Measurements from ENCODE around the gene ZNF239.

The ZNF239 gene

GRCh38 chr10:43574001-43574892 lies at the start of gene ZNF239:
TSS of gene ZNF239 (minus strand) at chr10:43574616. CDS start at chr10:43558079, 16,537 bp downstream.
- TF ChIP-seq CTCF (IDR thresholded peaks at IDR 0.05; ENCODE audit: insufficient read depth, low read depth, low read length, missing control alignments) = no peak
- peak; percentile 48 for DNase-seq (ENCODE audit: low read depth)
- peak within 1 kb of the TSS; percentile 44 for H3K4me3 ChIP-seq (ENCODE audit: low read length)

GRCh38 chr10:43623351-43623750 lies 48.9 kb upstream of the ZNF239 start:
- no peak for DNase-seq (ENCODE audit: low read depth)
- H3K4me3 ChIP-seq (ENCODE audit: low read length) = no peak overlapping the region
- TF ChIP-seq CTCF (IDR thresholded peaks at IDR 0.05; ENCODE audit: insufficient read depth, low read depth, low read length, missing control alignments) = no peak

GRCh38 chr10:43622038-43622437 lies 47.6 kb upstream of the ZNF239 start:
- no peak overlapping the region for H3K4me3 ChIP-seq (ENCODE audit: low read length)
- no peak for DNase-seq (ENCODE audit: low read depth)
- TF ChIP-seq CTCF (IDR thresholded peaks at IDR 0.05; ENCODE audit: insufficient read depth, low read depth, low read length, missing control alignments) = no peak

GRCh38 chr10:43619368-43619767 lies 45.0 kb upstream of the ZNF239 start:
- no peak for TF ChIP-seq CTCF (IDR thresholded peaks at IDR 0.05; ENCODE audit: insufficient read depth, low read depth, low read length, missing control alignments)
- no peak overlapping the region for H3K4me3 ChIP-seq (ENCODE audit: low read length)
- no peak for DNase-seq (ENCODE audit: low read depth)

- DNase-seq (ENCODE audit: low read depth) = no peak
These were observed 42.4 kb upstream of the ZNF239 start for GRCh38 chr10:43616697-43617370.

GRCh38 chr10:43610636-43611035 lies 36.2 kb upstream of the ZNF239 start:
- H3K4me3 ChIP-seq (ENCODE audit: low read length) = no peak overlapping the region
- peak; percentile 29 for DNase-seq (ENCODE audit: low read depth)
- no peak for TF ChIP-seq CTCF (IDR thresholded peaks at IDR 0.05; ENCODE audit: insufficient read depth, low read depth, low read length, missing control alignments)

More at GRCh38 chr10:43616697-43617370, 42.4 kb upstream of the ZNF239 start:
- TF ChIP-seq CTCF (IDR thresholded peaks at IDR 0.05; ENCODE audit: insufficient read depth, low read depth, low read length, missing control alignments) = no peak
- no peak overlapping the region for H3K4me3 ChIP-seq (ENCODE audit: low read length)
